H1 (cell line): ENCODE data around the gene ARHGAP28. TPM values are rescaled to one million over a fixed set of nuclear protein-coding genes. Genes with fewer than 3 reads are reported as not detected.

Experiments used
- ATF3 ChIP-seq: IDR thresholded peaks from 2 replicates; pipeline ENCODE4 v1.6.1; 2011; ENCODE audit warnings: low read depth, mild to moderate bottlenecking, low read length; ENCODE audit not compliant: insufficient read depth
- CTCF ChIP-seq, 3 experiments: IDR thresholded peaks; 1 replicate in 2 of 3; 2 replicates in 1 of 3; pipeline versions ENCODE4 v1.5.1 to v1.6.1; 2011; ENCODE audit warnings: low read length in 3 of 3, mild to moderate bottlenecking in 3 of 3, inconsistent platforms in 2 of 3, low read depth in 1 of 3, moderate library complexity in 1 of 3; ENCODE audit not compliant: insufficient read depth in 1 of 3; ENCODE audit errors: control extremely low read depth in 1 of 3
- HDAC6 ChIP-seq: IDR thresholded peaks from one replicate; pipeline ENCODE4 v1.7.1; 2012; ENCODE audit warnings: low read depth, mild to moderate bottlenecking, inconsistent platforms, low read length, moderate library complexity
- MAFK ChIP-seq: IDR thresholded peaks from 2 replicates; pipeline ENCODE4 v1.6.1; 2012; ENCODE audit warnings: low read depth, mild to moderate bottlenecking, improper control_type of control experiment, low read length
- POLR2AphosphoS5 ChIP-seq: IDR thresholded peaks from 2 replicates; pipeline ENCODE4 v1.6.1; 2011; ENCODE audit warnings: low read depth, low read length
- RNF2 ChIP-seq: fragments of 200-900, 300-1000 bp; sonication (generic); IDR thresholded peaks from 2 replicates; pipeline ENCODE4 v1.7.1; 2016; ENCODE audit warnings: borderline replicate concordance, low read depth, mild to moderate bottlenecking, antibody characterized with exemption, low read length; ENCODE audit not compliant: poor library complexity, severe bottlenecking; ENCODE audit errors: missing control alignments
- SAP30 ChIP-seq: fragments of 300-600 bp; sonication (generic); IDR thresholded peaks from 2 replicates; pipeline ENCODE4 v1.7.1; 2012; ENCODE audit warnings: low read length, moderate library complexity, mild to moderate bottlenecking, inconsistent platforms; ENCODE audit not compliant: insufficient read depth, insufficient replicate concordance
- SP4 ChIP-seq: IDR thresholded peaks from 2 replicates; pipeline ENCODE4 v1.6.1; 2012; ENCODE audit warnings: low read length, inconsistent platforms
- polyA plus RNA-seq, 7 experiments: library from polyadenylated mRNA; depleted of rRNA in 3 of 7; stranded (reverse) in 5 of 7; unstranded in 2 of 7; fragments of >200 nt in 5 of 7; fragments of 200-250 nt in 2 of 7; gene quantifications; 1 replicate in 5 of 7; 2 replicates in 1 of 7; 4 replicates in 1 of 7; pipeline versions ENCODE4 v1.2.1 to v1.2.3, GENCODE V29; 2011 to 2013; ENCODE audit warnings: missing spikeins in 2 of 7, mixed read lengths in 2 of 7
- total RNA-seq: library from RNA; stranded (reverse); fragmentation: NEBNext Ultra II Directional; extraction: Animal tissue kit (Norgen Biotek cat#: 25700); gene quantifications from 2 replicates; pipeline ENCODE4 v1.2.1, GENCODE V29; 2021

The ARHGAP28 gene
- total and polyA plus RNA-seq, 2 of the 8 experiments (the other 6 are each of a cell fraction or from before 2014, with no cell fraction given): 2.9 to 14.4 TPM

GRCh38 chr18:6956495-6956894 lies 227.0 kb downstream of the ARHGAP28 start (continued):
- TF ChIP-seq CTCF (IDR thresholded peaks at IDR 0.05; ENCODE audit: control extremely low read depth in 1 of 3, insufficient read depth in 1 of 3, low read depth in 1 of 3, low read length in 3 of 3) (no peak), ATF3 (no peak), POLR2AphosphoS5 (no peak), MAFK (no peak), HDAC6 (no peak), SAP30 (no peak), SP4 (no peak), RNF2 (no peak)
